Endothelial cell of umbilical vein (primary cell): ENCODE results near the gene CTTN.

Experiments
- CTCF ChIP-seq, 2 donors: IDR thresholded peaks; 1 replicate in 1 of 2; 2 replicates in 1 of 2; pipeline ENCODE4 v1.5.1; 2011; ENCODE audit warnings: low read length in 2 of 2, mild to moderate bottlenecking in 2 of 2, moderate library complexity in 2 of 2, control low read depth in 1 of 2, inconsistent platforms in 1 of 2, low read depth in 1 of 2; ENCODE audit not compliant: insufficient read depth in 1 of 2; ENCODE audit errors: extremely low read depth in 1 of 2
- EZH2 ChIP-seq: IDR thresholded peaks from 2 replicates; pipeline ENCODE4 v1.6.1; 2012; ENCODE audit warnings: borderline replicate concordance, low read depth, mild to moderate bottlenecking, moderate library complexity, low read length, inconsistent platforms; ENCODE audit not compliant: severe bottlenecking
- POLR2AphosphoS5 ChIP-seq: IDR thresholded peaks from 2 replicates; pipeline ENCODE4 v1.6.1; 2012; ENCODE audit warnings: low read depth, mild to moderate bottlenecking, control low read depth, low read length, moderate library complexity; ENCODE audit not compliant: insufficient read depth

GRCh38 chr11:70413151-70413550 is 14.8 kb downstream of the CTTN start:
- TF ChIP-seq POLR2AphosphoS5 (no peak), EZH2 (no peak), CTCF (IDR thresholded peaks at IDR 0.05; ENCODE audit: extremely low read depth in 1 of 2, insufficient read depth in 1 of 2, low read depth in 1 of 2, low read length in 2 of 2) (no peak)
